RWPE2 (cell line): ENCODE results near the gene GUCY2D.

Experiments
- ATAC-seq: fragments of 200-7000 bp; cut with Tn5 transposase; 3 replicates; pipeline ENCODE4 v1.9.1; 2021; ENCODE audit warnings: low read depth
- DNase-seq: peaks from one replicate; pipeline ENCODE4 v3.0.0-alpha.2; 2020; ENCODE audit warnings: low spot score
- H3K27ac ChIP-seq: fragments of 450-650 bp; 2 replicates; pipeline ENCODE4 v1.5.1; 2017; ENCODE audit warnings: mild to moderate bottlenecking; ENCODE audit not compliant: poor library complexity, severe bottlenecking
- H3K27me3 ChIP-seq: fragments of 250-450 bp; sonication (Bioruptor Pico); 2 replicates; pipeline ENCODE4 v1.5.1; 2021; ENCODE audit warnings: mild to moderate bottlenecking, moderate library complexity; ENCODE audit not compliant: insufficient read depth, poor library complexity, severe bottlenecking
- H3K36me3 ChIP-seq: fragments of 250-450 bp; sonication (Bioruptor Pico); 2 replicates; pipeline ENCODE4 v1.5.1; 2020; ENCODE audit warnings: low read depth, mild to moderate bottlenecking, moderate library complexity
- H3K4me1 ChIP-seq: fragments of 250-450 bp; sonication (Bioruptor Pico); 2 replicates; pipeline ENCODE4 v1.5.1; 2021; ENCODE audit warnings: mild to moderate bottlenecking, moderate library complexity; ENCODE audit not compliant: insufficient read depth, poor library complexity, severe bottlenecking
- H3K4me3 ChIP-seq: fragments of 250-450 bp; sonication (Bioruptor Pico); 2 replicates; pipeline ENCODE4 v1.5.1; 2021; ENCODE audit warnings: mild to moderate bottlenecking, moderate library complexity; ENCODE audit not compliant: severe bottlenecking
- H3K9me3 ChIP-seq: fragments of 250-450 bp; sonication (Bioruptor Pico); 2 replicates; pipeline ENCODE4 v1.5.1; 2021; ENCODE audit warnings: mild to moderate bottlenecking, moderate library complexity; ENCODE audit not compliant: severe bottlenecking
- TF ChIP-seq, protein P1 (sequence below): fragments of 450-650 bp; IDR thresholded peaks from one replicate; pipeline ENCODE4 v1.5.1; 2017; ENCODE audit warnings: mild to moderate bottlenecking, moderate library complexity; ENCODE audit not compliant: poor library complexity, severe bottlenecking

The GUCY2D gene

DNA sequence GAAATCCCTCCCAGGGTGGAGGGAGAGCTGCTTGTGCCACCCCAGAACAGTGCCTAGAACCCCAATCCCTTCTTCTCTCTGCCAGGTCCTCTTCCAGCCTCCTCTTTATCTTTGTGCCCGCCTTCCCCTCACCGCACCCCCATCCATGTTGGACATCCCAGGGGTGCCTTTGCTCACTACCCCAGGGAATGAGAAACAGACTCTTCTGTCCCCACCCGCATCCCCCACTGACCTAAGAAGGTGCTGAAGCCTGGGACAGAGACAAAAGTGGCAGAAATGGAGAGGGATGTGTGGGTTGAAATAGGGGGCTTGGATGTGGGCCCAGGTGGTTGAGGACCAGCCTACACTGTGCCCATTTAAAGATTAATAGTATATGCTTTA, 53.4 kb downstream of the GUCY2D start:
- TF ChIP-seq, protein P1, sequence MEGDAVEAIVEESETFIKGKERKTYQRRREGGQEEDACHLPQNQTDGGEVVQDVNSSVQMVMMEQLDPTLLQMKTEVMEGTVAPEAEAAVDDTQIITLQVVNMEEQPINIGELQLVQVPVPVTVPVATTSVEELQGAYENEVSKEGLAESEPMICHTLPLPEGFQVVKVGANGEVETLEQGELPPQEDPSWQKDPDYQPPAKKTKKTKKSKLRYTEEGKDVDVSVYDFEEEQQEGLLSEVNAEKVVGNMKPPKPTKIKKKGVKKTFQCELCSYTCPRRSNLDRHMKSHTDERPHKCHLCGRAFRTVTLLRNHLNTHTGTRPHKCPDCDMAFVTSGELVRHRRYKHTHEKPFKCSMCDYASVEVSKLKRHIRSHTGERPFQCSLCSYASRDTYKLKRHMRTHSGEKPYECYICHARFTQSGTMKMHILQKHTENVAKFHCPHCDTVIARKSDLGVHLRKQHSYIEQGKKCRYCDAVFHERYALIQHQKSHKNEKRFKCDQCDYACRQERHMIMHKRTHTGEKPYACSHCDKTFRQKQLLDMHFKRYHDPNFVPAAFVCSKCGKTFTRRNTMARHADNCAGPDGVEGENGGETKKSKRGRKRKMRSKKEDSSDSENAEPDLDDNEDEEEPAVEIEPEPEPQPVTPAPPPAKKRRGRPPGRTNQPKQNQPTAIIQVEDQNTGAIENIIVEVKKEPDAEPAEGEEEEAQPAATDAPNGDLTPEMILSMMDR: no peak
- no peaks in the 10 kb centered on the region for H3K36me3 ChIP-seq
- ATAC-seq (no peak), DNase-seq (no peak)
- H3K9me3 ChIP-seq: no peaks in the 10 kb centered on the region
- H3K27ac ChIP-seq: no peak overlapping the region
- H3K27me3 ChIP-seq: no peaks in the 10 kb centered on the region
- H3K4me3 ChIP-seq: no peak overlapping the region
- peaks cover 7% of the 10 kb centered on the region for H3K4me1 ChIP-seq

DNA sequence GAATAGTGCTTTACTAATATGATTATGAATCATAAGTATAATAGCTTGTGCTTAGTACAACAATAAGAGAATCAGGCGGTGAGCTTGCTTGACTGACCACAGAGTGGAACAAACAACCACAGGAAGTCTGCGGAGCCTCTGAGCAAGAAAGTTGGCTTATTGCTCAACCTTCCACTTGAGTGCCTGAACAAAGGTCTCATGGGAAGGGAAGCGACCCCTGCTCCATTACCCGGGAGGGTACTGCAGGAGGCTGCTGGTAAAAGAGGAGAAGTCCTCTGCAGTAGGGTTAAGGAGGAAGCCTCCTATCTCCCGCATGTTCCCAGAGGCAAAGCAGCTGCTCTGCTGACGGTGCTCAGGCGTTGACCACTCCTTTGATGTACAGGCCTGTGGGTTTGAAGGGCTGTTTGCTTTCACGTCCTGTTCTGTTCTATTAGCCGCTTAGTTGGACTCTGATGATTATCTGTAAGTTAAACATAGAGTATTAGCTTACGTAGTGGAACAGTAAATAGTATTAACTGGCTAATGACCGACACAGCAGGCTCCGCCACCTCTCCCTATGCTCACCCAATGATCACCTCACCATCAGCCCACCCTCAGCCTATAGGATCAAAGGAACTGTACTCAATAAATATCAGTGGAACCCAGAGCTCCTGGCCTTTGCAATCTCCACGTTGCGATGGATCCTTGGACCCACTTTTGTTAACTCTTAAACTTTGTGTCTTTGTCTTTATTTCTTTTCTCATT, 54.0 kb downstream of the GUCY2D start:
- Histone ChIP-seq H3K4me3 (no peak overlapping the region), H3K4me1 (peaks cover 7% of the 10 kb centered on the region), H3K27me3 (no peaks in the 10 kb centered on the region), H3K36me3 (no peaks in the 10 kb centered on the region), H3K27ac (no peak overlapping the region), H3K9me3 (no peaks in the 10 kb centered on the region)
- no peak for DNase-seq
- peak; percentile 82 for ATAC-seq
- TF ChIP-seq, protein P1: no peak

DNA sequence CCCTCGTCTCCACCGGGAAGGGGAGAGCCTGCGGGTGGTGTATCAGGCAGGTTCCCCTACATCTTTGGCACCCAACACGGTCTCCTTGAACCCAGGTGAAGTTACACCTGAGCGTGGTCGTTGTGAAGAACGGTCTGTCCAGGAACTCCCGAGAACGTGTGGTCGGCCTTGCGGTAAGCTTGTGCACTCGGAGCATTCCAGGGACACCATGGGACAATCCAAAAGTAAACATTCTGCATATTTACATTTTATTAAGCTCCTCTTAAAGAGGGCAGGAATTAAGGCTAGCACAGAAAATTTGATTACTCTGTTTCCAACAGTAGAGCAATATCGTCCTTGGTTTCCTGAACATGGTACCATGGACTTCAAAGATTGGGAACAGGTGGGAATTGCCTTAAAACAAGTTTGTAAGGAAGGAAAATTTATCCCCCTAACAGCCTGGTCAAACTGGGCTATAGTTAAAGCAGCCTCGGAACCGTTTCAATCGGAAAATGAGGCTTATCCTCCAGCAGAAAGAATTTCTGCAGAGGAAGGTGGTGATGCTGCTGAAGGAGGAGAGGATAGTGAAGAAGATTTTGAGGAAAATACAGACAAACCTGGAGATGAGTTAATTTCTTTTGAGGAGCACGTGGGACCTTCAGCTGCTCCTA, 54.7 kb downstream of the GUCY2D start:
- Histone ChIP-seq H3K9me3 (no peaks in the 10 kb centered on the region), H3K27me3 (no peaks in the 10 kb centered on the region), H3K4me1 (peaks cover 7% of the 10 kb centered on the region), H3K27ac (no peak overlapping the region), H3K4me3 (no peak overlapping the region), H3K36me3 (no peaks in the 10 kb centered on the region)
- TF ChIP-seq, protein P1: no peak
- DNase-seq (no peak), ATAC-seq (no peak)

DNA sequence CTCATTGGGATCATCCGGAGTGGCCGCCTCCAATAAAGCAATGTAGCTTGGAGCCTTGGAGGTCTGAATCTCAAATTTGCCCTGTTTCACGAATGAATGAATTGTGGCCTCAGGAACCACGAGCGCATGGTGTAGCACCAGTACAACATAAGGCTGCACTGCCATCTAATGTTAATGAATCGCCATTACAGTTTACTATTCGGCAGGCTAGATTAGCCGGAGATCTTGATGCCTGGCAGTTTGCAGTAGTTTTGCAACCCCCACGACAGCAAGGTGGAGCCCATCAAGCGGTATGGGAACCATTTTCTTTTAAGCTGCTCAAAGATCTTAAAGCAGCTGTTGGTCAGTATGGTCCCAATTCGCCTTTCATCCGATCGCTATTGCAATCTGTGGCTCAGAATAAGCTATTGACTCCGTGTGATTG, 55.3 kb downstream of the GUCY2D start:
- no peak for DNase-seq
- TF ChIP-seq, protein P1: peak; percentile 88
- no peaks in the 10 kb centered on the region for H3K9me3 ChIP-seq
- ATAC-seq: peak; percentile 82
- no peaks in the 10 kb centered on the region for H3K36me3 ChIP-seq
- no peak overlapping the region for H3K27ac ChIP-seq
- H3K27me3 ChIP-seq: no peaks in the 10 kb centered on the region
- H3K4me1 ChIP-seq: peaks cover 11% of the 10 kb centered on the region
- no peak overlapping the region for H3K4me3 ChIP-seq

DNA sequence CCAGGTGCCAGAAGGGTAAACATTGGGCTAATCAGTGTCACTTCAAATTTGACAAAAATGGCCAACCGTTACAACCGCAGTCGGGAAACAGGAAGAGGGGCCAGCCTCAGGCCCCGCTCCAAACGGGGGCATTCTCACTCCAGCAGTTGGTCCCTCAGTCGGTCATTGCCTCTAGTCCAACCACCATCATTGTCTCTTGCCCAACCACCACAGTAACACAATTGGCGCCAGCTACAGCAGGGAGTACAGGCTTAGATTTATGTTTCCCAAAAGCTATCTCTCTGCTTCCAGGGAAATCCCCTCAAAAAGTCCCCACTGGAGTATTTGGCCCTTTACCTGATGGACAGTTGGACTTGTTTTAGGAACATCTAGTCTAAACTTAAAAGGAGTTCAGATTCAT, 56.7 kb downstream of the GUCY2D start:
- H3K27ac ChIP-seq: no peak overlapping the region

More for the DNA sequence above, 56.7 kb downstream of the GUCY2D start:
- TF ChIP-seq, protein P1: no peak
- H3K36me3 ChIP-seq: no peaks in the 10 kb centered on the region
- H3K9me3 ChIP-seq: no peaks in the 10 kb centered on the region
- ATAC-seq (no peak), DNase-seq (no peak)
- peaks cover 13% of the 10 kb centered on the region for H3K4me1 ChIP-seq
- H3K4me3 ChIP-seq: no peak overlapping the region
- no peaks in the 10 kb centered on the region for H3K27me3 ChIP-seq
